NOMO-1 (cell line): Measurements from ENCODE around the gene CCDC142.

ENCODE experiments used
- DNase-seq, 2 experiments: peaks; one replicate each; lab custom pipeline; 2025; ENCODE audit not compliant: unreplicated experiment in 2 of 2; lab: John Stamatoyannopoulos, UW

CCDC142 gene

GRCh38 chr2:74482801-74483674, at the start of gene CCDC142, which contains the start of gene TTC31:
CCDC142 (minus strand) TSS chr2:74482998; CDS start chr2:74482837, 161 bp downstream.
TTC31 (plus strand) TSS chr2:74483081; CDS start chr2:74483096, 15 bp downstream.
- DNase-seq = peak; percentile 94 to 97

- DNase-seq = peak in 1 of 2 experiments; percentile 46
Observed at GRCh38 chr2:74532222-74532621, 49.4 kb upstream of the CCDC142 start.

GRCh38 chr2:74531666-74532065, 48.9 kb upstream of the CCDC142 start:
- no peak for DNase-seq

- DNase-seq = peak in 1 of 2 experiments; percentile 43
Observed at GRCh38 chr2:74530239-74531187, 47.7 kb upstream of the CCDC142 start.

GRCh38 chr2:74529357-74530238, 46.8 kb upstream of the CCDC142 start, which contains the start of the genes AUP1 and HTRA2:
AUP1 (minus strand) TSS chr2:74529706; CDS start chr2:74529629, 77 bp downstream.
HTRA2 (plus strand) TSS chr2:74529933; CDS start chr2:74530007, 74 bp downstream.
- DNase-seq = peak; percentile 96 to 98

GRCh38 chr2:74528600-74529356, 46.0 kb upstream of the CCDC142 start:
- peak in 1 of 2 experiments; percentile 40 for DNase-seq

- DNase-seq = no peak
Observed at GRCh38 chr2:74527741-74528140, 44.9 kb upstream of the CCDC142 start.

- DNase-seq = no peak
Observed at GRCh38 chr2:74526649-74527230, 43.9 kb upstream of the CCDC142 start.

- DNase-seq = peak; percentile 66 to 86
Observed at GRCh38 chr2:74525717-74526648, 43.2 kb upstream of the CCDC142 start, which contains the start of gene DQX1. DQX1 (minus strand) TSS chr2:74526231; CDS start chr2:74525729, 502 bp downstream.

GRCh38 chr2:74524955-74525716, 42.3 kb upstream of the CCDC142 start:
- DNase-seq = no peak

- DNase-seq = no peak
Observed at GRCh38 chr2:74524005-74524404, 41.2 kb upstream of the CCDC142 start.

- no peak for DNase-seq
Observed at GRCh38 chr2:74522516-74522915, 39.7 kb upstream of the CCDC142 start.

GRCh38 chr2:74516650-74517049, 33.9 kb upstream of the CCDC142 start:
- no peak for DNase-seq

GRCh38 chr2:74515981-74516633, 33.3 kb upstream of the CCDC142 start:
- DNase-seq = no peak

- DNase-seq = no peak
Observed at GRCh38 chr2:74515271-74515980, 32.6 kb upstream of the CCDC142 start.
